ENCODE results near the gene NXT1.
"Not testable (repeated sequence)": the region's sequence is repeated elsewhere in the genome, so short reads cannot be mapped to it uniquely, and the experiment has no call there.

The NXT1 gene

DNA sequence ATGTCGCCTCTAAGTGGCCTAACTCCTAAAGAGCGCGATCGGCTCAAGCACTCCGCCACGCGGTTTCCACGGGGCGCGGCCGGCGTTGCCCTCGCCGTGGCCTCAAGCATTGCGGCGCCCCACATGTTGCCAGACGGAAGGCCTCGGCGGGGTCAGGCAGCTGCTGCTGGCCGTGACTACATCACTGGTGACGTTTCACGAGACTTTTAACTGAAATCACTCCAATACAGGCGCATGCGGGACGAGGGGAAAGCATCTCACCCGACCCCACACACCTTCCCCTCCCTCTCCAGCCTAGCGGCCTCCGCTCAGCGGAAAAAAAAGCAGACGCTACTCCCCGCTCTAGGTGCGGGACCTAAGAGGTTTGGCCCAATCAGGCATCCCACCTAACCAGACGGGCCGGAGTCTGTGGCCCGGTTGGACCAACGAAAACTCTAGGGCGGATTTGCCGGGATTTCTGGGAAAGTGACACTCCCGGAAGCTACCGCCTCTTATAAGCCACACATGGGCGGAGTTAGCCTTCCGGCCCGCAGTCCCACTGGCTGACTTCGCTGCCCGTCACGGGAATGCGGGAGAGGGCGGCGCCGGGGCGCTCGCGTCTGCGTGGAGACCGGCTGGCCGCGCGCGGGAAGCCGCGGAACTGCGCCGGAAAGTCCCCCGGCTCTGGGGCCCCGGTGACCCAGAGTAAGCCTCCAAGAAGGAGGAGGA, at the start of gene NXT1:
Gene NXT1, plus strand, starts transcription at position 596 of the 708 bp plus-strand sequence. CDS start 3,251 bp downstream, outside the sequence.
- peak; percentile 93 for FAIRE-seq

GRCh38 chr20:23301436-23302050, 49.0 kb upstream of the NXT1 start:
- no peak for FAIRE-seq

- FAIRE-seq: no peak
Observed at GRCh38 chr20:23302386-23302785, 48.2 kb upstream of the NXT1 start.

- FAIRE-seq: no peak
Observed at GRCh38 chr20:23302801-23303200, 47.8 kb upstream of the NXT1 start.

DNA sequence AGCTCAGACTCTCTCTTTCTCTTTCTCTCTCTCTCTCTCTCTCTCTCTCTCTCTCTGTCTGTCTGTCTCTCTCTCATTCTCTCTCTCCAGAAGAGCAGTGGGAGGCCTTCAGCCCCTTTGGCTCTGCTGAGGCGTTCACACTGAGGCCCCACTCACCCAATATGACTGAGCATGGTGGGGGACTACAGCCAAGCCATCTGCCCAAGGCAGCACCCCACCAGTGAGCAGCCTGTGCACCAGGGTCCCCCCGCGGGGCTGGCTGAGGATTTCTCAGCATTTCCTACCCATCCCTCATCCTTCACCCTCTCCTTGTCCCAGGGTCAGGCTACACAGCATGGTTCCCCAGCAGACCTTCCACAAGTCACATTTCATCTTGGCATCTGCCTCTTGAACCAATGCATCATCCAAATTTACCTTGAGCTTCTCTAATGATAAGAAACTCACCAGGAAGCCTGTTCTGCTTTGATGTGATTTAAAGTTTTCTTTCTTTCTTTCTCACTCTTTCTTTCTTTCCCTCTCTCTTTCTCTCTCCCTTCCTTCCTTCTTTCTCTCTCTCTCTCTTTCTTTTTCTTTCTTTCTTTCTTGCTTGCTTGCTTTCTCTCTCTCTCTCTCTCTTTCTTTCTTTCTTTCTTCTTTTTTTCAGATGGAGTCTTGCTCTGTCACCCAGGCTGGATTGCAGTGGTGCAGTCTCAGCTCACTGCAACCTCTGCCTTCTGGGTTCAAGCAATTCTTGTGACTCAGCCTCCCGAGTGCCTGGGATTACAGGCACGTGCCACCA, 47.1 kb upstream of the NXT1 start:
- no peak for FAIRE-seq

DNA sequence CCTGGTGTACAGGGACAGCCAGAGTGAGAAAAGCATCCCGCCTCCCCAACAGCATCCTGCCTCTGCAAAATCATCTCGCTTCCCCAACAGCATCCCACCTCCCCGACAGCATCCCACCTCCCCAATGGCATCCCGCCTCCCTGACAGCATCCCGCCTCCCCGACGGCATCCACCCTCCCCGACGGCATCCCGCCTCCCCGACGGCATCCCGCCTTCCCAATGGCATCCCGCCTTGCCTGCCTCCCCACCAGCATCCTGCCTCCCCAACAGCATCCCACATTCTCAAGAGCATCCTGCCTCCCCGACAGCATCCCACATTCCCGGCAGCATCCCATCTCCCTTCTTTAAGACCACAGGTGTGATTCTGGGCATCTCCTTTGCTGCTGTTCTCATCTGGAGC, 46.0 kb upstream of the NXT1 start:
- FAIRE-seq: no peak

GRCh38 chr20:23305098-23305497, 45.5 kb upstream of the NXT1 start:
- no peak for FAIRE-seq

DNA sequence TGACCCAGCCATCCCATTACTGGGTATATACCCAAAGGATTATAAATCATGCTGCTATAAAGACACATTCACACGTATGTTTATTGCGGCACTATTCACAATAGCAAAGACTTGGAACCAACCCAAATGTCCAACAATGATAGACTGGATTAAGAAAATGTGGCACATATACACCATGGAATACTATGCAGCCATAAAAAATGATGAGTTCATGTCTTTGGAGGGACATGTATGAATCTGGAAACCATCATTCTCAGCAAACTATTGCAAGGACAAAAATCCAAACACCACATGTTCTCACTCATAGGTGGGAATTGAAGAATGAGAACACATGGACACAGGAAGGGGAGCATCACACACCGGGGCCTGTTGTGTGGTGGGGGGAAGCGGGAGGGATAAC, 43.2 kb upstream of the NXT1 start:
- FAIRE-seq: not testable (repeated sequence)

GRCh38 chr20:23308024-23308423, 42.6 kb upstream of the NXT1 start:
- no peak for FAIRE-seq

GRCh38 chr20:23308908-23309307, 41.7 kb upstream of the NXT1 start:
- no peak for FAIRE-seq

DNA sequence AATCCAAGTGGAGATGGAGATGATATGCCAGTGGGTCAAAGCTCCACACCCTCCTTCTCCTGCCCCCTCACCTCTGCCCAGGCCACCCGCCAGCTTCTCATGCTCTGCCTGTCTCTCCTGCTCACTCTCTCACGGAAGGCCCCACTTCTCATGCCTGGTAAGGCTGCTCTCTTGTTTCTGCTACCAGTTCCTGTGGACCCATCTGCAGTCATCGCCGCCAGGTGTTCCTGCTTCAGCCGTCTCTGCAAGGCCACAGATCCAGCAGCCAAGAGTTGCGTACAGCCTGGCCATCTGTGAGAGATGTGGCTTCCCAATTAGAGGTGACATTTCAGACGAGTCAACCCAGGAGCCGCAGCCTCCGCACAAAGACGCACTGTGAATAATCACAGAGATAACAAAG, 40.8 kb upstream of the NXT1 start:
- FAIRE-seq: no peak

DNA sequence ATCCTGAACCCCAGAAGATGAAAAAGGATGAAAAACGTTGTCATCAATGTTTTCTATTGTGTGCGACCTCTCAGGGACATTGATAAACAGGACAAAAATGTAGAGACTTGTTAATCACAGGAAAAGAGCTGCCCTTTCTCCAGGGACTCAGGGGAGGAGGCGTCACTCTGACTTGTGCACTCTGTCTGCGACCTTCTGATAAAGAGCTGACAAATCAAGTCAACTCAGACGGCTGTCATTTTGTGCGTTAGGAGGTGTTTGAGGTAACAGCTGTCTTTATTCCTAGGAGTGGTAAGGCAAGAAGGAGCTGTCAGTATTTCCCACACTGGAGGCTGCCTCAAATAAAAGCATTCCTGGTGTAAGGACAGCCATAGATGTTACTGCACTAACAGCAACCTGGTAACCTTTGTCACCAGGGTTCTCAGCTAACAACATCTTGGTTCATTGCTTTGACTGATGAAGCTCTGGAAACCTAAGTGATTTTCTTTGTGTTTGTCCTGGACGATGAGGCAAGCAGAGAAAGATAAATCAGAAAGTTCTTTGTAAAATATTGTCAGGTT, 38.6 kb upstream of the NXT1 start:
- no peak for FAIRE-seq

- no peak for FAIRE-seq
Observed at GRCh38 chr20:23313271-23313670, 37.3 kb upstream of the NXT1 start.

GRCh38 chr20:23314699-23315098, 35.9 kb upstream of the NXT1 start:
- FAIRE-seq: no peak

GRCh38 chr20:23315099-23315498, 35.5 kb upstream of the NXT1 start:
- FAIRE-seq: no peak

- no peak for FAIRE-seq
Observed at GRCh38 chr20:23316626-23317025, 34.0 kb upstream of the NXT1 start.

DNA sequence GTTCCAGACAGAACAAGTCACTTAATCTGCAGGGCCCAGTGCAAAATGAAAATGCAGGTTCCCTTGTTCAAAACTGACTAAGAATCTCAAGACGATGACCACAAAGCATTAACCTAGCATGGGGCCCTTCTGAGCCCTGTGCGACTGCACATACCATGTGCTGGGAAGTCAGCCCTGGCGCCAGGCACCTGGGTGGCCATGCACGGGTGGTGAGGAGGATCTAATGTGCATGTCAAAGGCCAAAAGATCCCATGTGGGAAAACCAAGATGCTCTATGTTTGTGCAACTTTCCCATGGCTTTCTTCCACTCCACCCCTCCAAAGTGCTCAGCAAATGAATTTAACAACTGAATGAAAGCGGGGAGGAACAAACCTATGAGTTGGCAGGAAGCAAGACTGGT, 33.5 kb upstream of the NXT1 start:
- no peak for FAIRE-seq

DNA sequence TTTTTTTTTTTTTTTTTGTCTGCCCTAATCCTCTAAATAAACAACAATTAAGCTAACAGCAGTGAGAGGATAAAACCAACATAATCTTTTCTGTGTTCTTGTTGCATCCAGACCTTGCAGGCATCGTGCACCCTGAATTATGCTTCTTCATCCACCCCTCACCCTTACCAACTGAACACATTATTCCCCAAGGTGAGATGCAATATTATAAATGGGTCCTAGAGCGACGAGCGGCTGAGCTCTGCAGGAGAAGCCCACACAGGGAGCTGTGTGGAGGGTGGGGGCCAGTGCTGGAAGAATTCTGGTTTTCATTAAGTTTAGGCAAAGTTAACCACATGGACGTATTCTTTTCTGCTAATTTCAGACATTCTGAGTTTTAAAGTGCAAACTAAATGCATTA, 32.2 kb upstream of the NXT1 start:
- no peak for FAIRE-seq

GRCh38 chr20:23320317-23320716, 30.3 kb upstream of the NXT1 start:
- FAIRE-seq: no peak

- no peak for FAIRE-seq
Observed at GRCh38 chr20:23325107-23325506, 25.5 kb upstream of the NXT1 start.

DNA sequence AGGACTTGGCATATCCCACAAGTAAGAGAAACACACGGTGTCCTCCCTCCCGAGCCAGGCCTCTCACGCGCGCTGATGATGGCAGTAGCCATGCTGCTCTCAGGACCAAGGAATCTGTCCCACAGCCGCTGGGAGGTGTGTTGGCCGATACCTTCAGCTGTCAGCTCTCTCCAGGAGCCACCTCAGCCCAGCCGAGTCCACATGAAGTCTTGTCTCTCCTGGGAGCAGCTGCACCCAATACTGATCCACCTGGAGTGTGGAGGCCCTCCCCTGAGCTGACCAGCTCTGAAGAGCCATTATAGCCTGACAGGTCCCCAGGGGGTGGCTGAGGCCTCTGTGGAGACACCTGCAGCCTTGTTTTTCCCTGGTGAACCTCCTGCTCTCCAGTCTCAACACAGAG, 23.8 kb upstream of the NXT1 start:
- FAIRE-seq: no peak

- FAIRE-seq: no peak
Observed at GRCh38 chr20:23327617-23328333, 22.8 kb upstream of the NXT1 start.

Measured in endometrium (tissue), 2 donors.